Sciatic nerve (tissue), 2 donors: ENCODE data around the gene GPR157. TPM values are rescaled to one million over a fixed set of nuclear protein-coding genes. Genes with fewer than 3 reads are reported as not detected.
A peak's percentile ranks its signal among the peaks of the same experiment; 100 is the strongest.
"Not testable (repeated sequence)": the region's sequence is repeated elsewhere in the genome, so short reads cannot be mapped to it uniquely, and the experiment has no call there.

Experiments used
- ATAC-seq: fragments of 200-7000 bp; cut with Tn5 transposase; one replicate; pipeline ENCODE4 v1.9.1; 2020; ENCODE audit warnings: mild to moderate bottlenecking, moderate library complexity
- DNase-seq: peaks from one replicate; pipeline ENCODE4 v3.0.0-alpha.2; 2020; ENCODE audit warnings: low spot score
- intact Hi-C: fragments of 100-400 bp; cut with DNase I; formaldehyde crosslinking; loops from one replicate; pipeline ENCODE4 v1.14.2; 2022
- total RNA-seq: library from RNA; stranded (reverse); fragmentation: NEBNext Ultra II Directional; extraction: Animal tissue kit (Norgen Biotek cat#: 25700); gene quantifications from one replicate; pipeline ENCODE4 v1.2.1, GENCODE V29; 2021
- donor health status: DM: no; HTN: no; CAD: no.
- donor health status: DM: no; HTN: no; CAD: no.

The GPR157 gene
- total RNA-seq, 1 donor from 2014 or later = 8.6 TPM

- DNase-seq = peak; percentile 76
- intact Hi-C loops = no loop called here
- ATAC-seq = peak; percentile 56
These were observed 21.1 kb upstream of the GPR157 start for GRCh38 chr1:9149837-9150581.

- intact Hi-C loops = no loop called here
- DNase-seq = no peak
- no peak for ATAC-seq
These were observed 20.2 kb upstream of the GPR157 start for GRCh38 chr1:9149151-9149550.

DNA sequence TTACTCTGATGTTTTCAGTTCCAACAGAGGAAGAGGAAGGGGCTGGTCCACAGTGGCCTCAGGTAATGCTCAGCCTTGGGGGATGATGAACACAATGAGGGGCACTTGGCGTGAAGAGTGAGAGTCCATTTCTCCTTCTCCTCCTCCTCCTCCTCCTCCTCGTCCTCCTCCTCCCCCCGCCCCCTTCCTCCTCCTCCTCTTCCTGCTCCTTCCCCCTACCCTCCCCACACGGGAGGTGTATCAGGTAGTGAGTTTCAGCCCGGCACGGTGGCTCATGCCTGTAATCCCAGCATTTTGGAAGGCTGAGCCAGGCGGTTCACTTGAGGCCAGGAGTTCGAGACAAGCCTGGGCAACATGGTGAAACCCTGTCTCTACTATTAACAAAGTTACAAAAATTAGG is 17.3 kb upstream of the GPR157 start:
- DNase-seq = no peak
- no peak for ATAC-seq
- intact Hi-C loops = no loop called here

GRCh38 chr1:9145714-9146113 is 16.8 kb upstream of the GPR157 start:
- ATAC-seq (no peak), DNase-seq (no peak)
- intact Hi-C loops = no loop called here

- DNase-seq (no peak), ATAC-seq (no peak)
- intact Hi-C loops = no loop called here
These were observed 16.2 kb upstream of the GPR157 start for GRCh38 chr1:9145021-9145668.

- ATAC-seq, DNase-seq, intact Hi-C loops: not testable (repeated sequence)
These were observed 15.6 kb upstream of the GPR157 start for GRCh38 chr1:9144494-9144893.

DNA sequence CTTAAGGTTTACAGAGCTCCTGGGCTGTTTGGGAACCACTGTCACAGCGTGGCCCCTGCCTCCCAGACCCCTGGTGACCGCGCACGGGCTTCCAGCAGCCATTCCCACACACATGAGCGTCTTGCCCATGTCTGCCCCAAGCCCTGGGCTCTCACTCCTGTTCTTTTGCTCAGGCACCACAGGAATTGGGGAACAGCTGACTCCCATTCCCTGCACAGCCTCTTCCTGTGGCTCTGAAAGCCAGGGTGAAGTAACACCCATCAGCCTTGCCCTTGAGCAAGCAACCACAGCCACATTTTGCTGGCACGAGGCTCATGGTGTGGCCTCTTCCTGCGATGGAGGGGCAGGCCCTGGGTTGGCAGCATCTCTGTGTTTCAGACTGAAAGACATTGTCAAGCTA is 14.3 kb upstream of the GPR157 start:
- intact Hi-C loops = no loop called here
- no peak for DNase-seq

GRCh38 chr1:9139930-9140329 is 11.0 kb upstream of the GPR157 start:
- no peak for ATAC-seq
- DNase-seq = no peak
- intact Hi-C loops = no loop called here

More for the DNA sequence above, 14.3 kb upstream of the GPR157 start:
- peak; percentile 33 for ATAC-seq

GRCh38 chr1:9136932-9137331 is 8.0 kb upstream of the GPR157 start:
- DNase-seq (no peak), ATAC-seq (no peak)
- intact Hi-C loops = no loop called here

DNA sequence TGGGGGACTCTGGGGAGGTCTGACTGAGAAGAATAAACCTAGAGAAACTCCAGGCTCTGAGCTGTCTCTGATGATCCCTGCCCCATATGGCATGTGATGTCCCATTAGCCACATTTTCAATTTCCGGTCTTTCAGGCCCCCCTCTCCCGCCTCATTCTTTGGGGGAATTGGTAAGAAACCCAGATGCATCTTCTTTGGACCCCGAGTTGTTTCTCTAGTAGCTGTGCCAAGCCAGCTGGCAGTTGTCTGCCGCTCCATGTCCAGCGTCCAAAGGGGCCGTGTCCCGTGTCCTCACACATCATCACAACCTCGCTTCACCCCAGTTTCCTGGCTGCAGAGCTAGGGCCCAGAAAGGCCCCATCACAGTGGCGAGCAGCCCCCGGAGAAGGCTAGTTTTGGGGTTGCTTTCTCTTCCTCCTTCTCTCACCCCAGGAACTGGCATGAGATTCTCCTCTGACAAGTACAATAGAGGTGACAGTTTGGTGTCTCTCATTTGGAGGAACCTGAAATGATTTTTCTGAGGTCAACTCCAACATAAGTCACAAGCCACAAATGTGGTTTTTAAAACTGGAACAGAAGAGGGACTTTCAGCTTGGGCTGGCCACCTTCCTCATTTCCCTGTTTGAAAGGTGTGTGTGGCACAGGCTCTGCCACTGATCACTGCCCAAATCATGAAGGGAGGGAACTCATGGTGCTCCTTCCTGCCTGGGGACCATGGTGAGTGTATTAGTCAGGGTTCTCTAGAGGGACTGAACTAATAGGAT is 6.4 kb upstream of the GPR157 start:
- DNase-seq = no peak
- intact Hi-C loops = no loop called here
- ATAC-seq = peak; percentile 59

- intact Hi-C loops = no loop called here
These were observed 5.1 kb upstream of the GPR157 start for GRCh38 chr1:9133870-9134585.

GRCh38 chr1:9129266-9130041 is 552 bp upstream of the GPR157 start:
- DNase-seq (peak; percentile 94), ATAC-seq (peak; percentile 83)
- intact Hi-C loops = no loop called here

More at GRCh38 chr1:9133870-9134585, 5.1 kb upstream of the GPR157 start:
- DNase-seq (no peak), ATAC-seq (no peak)

DNA sequence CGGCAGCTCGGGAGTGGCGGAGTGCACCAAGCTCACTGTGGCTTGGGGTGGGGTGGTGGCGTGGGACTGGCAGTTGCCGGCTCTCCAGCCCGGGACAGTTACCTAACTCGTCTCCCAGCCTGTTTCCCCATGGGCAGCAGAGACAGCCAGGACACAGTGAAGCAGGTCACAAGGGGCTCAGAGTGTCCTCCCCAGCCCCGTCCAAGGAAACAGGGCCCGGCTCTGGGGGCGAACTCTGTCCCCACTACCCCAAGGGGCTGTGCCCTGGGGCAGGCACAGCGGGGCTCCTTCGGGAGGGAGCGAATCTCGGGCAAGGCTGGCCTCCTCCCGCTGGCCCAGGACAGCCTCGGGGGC is 759 bp downstream of the GPR157 start:
- intact Hi-C loops = no loop called here
- peak; percentile 46 for ATAC-seq
- no peak for DNase-seq

DNA sequence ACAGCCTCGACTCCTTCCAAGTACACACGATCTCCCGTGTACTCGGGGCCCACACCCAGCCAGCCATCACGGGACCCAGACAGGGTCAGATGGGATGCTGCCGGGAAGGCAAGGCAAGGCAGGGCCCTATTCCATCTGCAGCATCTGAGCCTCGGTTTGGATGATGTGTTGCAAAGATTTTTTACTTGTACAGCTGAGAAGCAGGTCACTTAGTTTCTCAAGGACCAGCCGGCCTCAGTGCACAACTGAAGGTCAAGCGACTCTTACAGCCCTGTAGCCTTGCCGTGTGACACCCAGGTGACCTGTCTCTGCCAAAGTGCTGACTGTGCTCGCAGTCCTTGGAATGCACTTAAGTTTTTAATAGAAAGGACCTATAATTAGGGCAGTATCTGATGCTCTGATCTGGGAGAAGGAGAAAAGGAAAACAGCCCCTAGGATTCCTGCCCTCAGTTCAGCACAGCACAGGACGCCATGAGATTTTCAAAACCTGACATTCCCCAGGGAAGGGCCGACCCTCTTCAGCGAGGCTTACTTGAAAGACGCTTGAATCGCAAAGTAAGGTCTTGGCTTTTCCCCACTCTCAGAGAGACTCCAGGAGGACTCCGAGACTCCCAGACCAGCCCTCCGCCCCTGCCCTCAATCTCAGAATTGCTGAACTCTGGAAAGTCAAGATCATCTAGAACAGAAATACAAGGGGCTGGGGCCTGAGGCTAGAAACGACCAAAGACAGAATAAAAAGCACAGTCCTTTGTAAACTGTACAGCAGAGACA is 1.3 kb downstream of the GPR157 start:
- peak; percentile 6 for ATAC-seq
- intact Hi-C loops = no loop called here
- no peak for DNase-seq

DNA sequence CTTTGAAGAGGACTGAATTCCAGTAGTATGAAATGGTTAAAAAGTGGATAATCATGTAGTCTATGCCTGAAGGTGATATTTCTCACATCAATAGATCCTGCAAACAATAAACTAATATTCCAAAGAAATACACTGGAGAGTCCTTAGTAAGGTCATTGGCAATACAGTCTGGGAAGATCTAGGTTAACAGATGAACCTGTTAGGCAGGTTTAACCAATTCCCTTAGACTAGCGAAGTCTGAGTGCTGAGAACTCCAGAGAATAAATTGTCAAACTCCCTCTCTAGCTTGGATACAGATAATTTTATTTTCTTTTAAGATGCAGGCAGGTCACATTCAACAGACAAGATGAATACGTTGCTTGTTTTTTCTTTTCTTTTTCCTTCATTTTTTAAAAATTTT is 2.4 kb downstream of the GPR157 start:
- intact Hi-C loops = no loop called here
- DNase-seq (no peak), ATAC-seq (no peak)

DNA sequence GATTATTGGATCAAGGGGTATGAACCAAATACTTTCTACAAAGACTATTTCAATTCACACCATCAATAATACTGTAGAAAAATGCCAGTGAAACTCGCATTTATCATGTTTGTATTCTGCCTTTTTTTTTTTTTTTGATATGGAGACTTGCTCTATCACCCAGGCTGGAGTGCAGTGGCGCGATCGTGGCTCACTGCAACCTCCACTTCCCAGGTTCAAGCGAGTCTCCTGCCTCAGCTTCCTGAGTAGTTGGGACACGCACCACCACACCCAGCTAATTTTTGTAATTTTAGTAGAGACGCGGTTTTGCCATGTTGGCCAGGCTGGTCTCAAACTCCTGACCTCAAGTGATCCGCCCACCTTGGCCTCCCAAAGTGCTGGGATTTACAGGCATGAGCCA is 3.1 kb downstream of the GPR157 start:
- ATAC-seq, DNase-seq, intact Hi-C loops: not testable (repeated sequence)

DNA sequence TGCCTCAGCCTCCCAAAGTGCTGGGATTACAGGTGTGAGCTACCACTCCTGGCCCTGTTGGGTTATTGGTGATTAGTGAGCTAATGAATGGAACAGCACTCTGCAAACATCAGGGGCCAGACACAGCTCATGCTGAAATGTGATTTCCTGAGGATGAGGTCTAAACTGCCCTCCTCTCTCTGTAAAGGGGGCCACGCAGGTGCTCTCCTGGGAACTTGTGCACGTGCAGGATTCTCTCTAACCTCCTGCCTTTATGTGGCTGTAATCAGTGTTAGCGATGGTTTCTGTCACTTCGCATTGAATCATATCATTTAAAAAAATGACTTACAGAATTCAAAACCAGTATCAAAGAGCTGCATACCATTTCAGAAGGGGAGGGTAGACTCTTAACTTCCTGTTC is 3.6 kb downstream of the GPR157 start:
- no peak for ATAC-seq
- intact Hi-C loops = no loop called here
- DNase-seq = no peak

DNA sequence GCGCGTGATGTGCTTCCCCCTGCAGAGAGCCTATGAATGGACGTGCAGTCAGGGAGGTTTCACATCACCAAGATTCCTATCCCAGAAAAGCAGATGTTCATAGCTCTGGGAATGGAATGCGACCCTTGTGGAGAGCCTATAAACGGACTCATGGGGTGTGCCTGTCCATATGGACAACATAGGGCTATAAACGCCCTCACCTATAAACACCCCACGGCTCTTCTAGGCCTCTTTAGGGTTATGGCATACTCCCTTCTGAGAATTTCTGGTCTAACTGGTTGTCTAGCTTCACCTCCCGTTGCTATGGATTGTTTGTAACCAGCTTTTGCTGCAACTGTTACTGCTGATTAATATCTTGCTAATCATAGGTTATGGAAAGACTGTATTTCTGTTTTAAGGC is 4.5 kb downstream of the GPR157 start:
- ATAC-seq, intact Hi-C loops, DNase-seq: not testable (repeated sequence)
